ENCODE measurements around the gene ZNF500.
"Not testable (repeated sequence)": the region's sequence is repeated elsewhere in the genome, so short reads cannot be mapped to it uniquely, and the experiment has no call there.

Gene ZNF500

GRCh38 chr16:4738370-4738769, 28.6 kb downstream of the ZNF500 start:
- DNase-seq, result not testable (repeated sequence)

- DNase-seq, result no peak
Observed at GRCh38 chr16:4737545-4737944, 29.4 kb downstream of the ZNF500 start.

GRCh38 chr16:4736546-4736945, 30.4 kb downstream of the ZNF500 start:
- no peak for DNase-seq

DNA sequence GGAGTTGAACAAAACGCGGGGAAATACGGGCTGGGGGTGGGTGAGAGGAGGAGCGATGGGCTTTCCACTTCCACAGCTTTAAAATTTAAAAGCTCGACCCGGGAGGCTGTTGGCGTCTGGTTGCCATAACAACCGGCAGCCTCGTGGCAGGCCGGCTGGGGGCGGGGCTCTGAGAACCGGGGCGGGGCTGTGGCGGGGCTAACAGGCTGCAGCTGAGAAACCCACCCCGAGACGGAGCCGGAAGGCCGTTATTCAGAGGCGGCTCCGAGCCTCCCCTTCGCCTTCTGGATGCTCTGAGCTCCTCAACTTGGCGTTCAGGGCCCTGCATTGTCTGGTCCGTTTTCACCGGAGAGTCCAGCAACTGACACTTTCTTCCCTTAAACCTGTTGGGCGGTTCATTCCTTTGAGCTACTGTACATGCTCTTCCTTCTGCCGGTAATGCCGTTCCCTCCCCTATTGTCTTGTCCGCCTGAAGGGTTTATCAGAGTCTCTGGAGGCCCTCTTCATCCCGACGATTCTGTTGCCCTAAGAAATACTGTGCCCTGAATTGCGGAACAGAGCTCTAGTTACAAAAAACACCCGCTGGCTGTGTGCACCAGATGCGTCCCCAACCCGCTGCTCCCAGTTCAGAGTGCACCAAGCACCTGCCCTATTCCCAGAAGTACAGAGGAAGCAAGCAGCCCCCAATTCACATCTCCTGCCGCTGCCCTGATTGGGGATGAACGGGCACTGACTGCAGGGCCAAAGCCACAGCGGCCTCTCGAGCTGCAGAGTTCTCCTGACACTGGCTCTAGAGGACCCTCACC, 32.0 kb downstream of the ZNF500 start:
- DNase-seq, result peak; percentile 83

GRCh38 chr16:4734063-4734729, 32.8 kb downstream of the ZNF500 start, which contains the start of the genes ANKS3 and DNAAF8:
ANKS3 (minus strand) TSS chr16:4734271; CDS start chr16:4730149, 4,122 bp downstream.
DNAAF8 (plus strand) TSS chr16:4734537; CDS start chr16:4736515, 1,978 bp downstream.
- DNase-seq, result peak; percentile 98

DNA sequence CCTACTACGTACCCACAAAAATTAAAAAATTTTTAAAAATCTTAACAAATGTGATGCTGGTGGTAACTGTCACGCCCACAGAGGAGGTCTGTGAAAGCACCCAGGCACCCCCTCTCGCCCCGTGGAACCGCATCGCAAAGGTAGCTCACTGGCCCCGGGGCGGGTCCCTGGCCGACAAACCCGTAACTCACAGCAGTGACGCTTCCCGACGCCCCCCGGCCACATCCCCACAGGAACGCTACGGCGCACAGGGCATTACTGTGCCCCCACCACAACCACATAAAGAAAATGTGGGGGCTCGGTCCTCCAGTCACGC, 33.3 kb downstream of the ZNF500 start:
- no peak for DNase-seq

DNA sequence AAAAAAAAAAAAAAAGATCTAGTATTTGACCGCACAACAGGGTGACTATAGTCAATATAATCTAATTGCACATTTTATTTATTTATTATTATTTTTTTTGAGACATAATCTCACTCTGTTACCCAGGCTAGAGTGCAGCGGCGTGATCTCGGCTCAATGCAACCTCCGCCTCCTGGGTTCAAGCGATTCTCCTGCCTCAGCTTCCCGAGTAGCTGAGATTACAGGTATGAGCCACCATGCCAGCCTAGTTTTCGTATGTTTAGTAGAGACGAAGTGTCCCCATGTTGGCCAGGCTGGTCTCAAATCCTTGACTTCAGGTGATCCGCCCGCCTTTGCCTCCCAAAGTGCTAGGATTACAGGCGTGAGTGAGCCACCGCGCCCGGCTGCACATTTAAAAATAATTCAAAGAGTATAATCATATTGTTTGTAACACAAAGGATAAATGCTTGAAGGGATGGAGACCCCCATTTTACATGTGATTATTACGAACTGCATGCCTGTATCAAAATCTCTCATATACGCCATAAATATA, 33.7 kb downstream of the ZNF500 start:
- no peak for DNase-seq

- DNase-seq, result no peak
Observed at GRCh38 chr16:4729876-4730275, 37.1 kb downstream of the ZNF500 start.

DNA sequence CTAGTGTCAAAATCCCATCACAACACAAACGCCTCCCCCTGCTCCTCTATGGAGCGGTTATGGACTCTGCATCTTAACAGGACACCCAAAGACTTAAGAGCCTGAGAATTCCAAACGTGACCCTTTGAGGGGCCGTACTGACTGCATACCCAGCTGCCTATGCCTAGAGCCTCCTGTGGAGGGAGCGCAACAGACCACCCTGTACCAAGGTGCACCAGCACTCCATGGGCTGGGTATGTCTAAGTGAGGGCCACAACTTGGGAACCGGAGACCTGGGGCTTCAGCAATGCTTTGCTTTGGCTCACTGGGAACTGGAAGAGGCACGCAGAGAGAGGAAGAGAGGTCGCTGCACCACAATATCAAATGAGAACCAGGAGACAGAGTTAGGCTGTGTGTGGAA, 38.3 kb downstream of the ZNF500 start:
- DNase-seq, result no peak

DNA sequence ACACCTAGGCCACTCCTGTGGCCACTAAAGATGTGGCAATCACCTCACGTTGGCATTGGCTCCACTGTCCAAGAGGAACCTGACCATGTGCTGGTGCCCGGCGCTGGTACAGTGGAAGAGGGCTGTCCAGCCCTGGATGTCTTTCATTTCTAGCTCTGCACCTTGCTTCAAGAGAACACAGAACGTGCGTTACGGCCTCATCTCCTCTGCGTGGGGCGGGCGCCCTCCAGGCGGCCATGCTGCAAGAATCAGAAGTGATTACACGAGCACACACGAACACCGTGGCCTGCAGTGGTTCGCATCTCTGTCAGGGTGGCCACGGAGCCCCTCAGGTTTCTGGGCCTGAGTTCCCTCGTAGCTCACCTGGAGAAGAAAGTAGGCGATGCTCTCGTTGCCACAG, 40.3 kb downstream of the ZNF500 start:
- no peak for DNase-seq

- DNase-seq, result no peak
Observed at GRCh38 chr16:4724661-4725270, 42.2 kb downstream of the ZNF500 start.

GRCh38 chr16:4723071-4723767, 43.7 kb downstream of the ZNF500 start:
- no peak for DNase-seq

DNA sequence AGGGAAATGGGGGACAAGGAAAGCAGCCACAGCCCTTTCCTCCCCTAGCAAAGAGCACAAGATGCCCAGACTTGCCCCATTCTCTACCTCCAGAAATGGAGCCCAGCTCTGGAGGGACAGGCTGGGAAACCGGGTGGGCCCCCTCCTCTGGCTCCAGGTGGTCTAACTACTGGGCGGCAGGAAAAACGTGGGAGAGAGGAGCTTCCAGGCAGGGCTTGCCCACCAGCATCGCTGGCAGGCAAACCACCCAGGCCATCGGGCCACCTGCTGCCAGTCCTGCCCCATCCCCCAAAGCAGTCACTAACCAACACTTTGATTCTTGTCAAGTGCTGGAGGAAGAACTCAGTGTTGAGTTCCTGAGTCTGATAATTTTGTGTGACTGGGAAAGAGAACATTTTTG, 48.5 kb downstream of the ZNF500 start:
- no peak for DNase-seq

- DNase-seq, result no peak
Observed at GRCh38 chr16:4714996-4715395, 52.0 kb downstream of the ZNF500 start.

GRCh38 chr16:4713663-4714501, 53.1 kb downstream of the ZNF500 start:
- DNase-seq, result no peak

DNA sequence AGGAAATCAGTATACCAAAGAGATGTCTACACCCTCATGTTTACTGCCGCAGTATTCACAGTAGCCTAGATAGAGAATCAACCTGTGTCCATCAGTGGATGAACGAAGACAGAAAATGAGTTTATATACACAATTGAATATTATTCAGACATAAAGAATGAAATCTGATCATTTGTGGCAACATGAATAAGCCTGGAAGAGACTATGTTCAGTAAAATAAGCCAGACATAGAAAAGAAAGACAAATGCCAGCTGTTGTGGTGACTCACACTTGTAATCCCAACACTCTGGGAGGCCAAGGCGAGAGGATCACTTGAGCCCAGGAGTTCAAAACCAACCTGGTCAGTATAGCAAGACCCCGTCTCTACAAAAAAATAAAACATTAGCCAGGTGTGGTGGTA, 57.5 kb downstream of the ZNF500 start:
- DNase-seq, result peak; percentile 24

- no peak for DNase-seq
Observed at GRCh38 chr16:4706871-4707270, 60.1 kb downstream of the ZNF500 start.

DNA sequence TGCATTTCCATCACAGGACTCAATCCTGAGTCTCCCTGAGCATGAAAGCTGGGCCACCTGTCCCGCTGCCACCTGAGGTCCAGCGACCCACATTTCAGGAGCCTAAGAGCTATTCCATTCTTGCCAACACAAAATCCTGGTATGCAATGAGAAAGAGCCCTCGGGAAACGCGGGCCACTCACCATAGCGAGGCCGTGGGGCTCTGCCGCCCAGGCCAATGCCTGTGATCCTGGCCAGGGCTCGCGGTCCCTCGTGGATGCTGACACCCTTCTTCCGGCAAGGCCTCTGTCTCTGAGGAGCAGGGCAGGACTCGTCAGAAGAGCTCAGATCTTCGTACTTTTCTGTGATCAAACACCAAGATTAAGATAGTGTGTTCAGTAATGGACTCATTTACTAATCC, 62.0 kb downstream of the ZNF500 start:
- no peak for DNase-seq

- DNase-seq, result no peak
Observed at GRCh38 chr16:4704491-4704890, 62.5 kb downstream of the ZNF500 start.

DNA sequence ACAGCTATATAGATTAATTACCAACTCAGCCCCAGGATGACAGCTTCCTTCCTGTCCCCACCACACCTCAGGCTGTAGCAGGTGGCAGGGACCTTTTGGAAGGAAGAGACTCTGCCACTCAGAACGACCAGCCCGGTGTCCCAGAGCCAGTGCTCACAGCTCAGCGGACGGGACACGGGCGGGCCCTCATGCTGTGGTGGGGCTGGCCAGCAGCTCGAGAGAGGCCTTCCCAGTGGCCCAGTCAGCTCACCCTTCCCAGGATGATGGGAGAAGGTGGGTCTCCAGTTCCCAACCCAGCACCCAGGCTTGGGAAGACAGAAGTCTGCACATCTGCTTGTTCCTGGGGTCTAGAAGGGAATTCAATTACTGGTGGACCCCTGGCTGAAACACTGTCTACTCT, 63.1 kb downstream of the ZNF500 start:
- no peak for DNase-seq

GRCh38 chr16:4702466-4702808, 64.5 kb downstream of the ZNF500 start:
- DNase-seq, result no peak

GRCh38 chr16:4701791-4702465, 65.0 kb downstream of the ZNF500 start:
- DNase-seq, result no peak
